Epithelial cell of proximal tubule (primary cell): ENCODE data around the gene PKD2. TPM values are rescaled to one million over a fixed set of nuclear protein-coding genes. Genes with fewer than 3 reads are reported as not detected.
A peak's percentile ranks its signal among the peaks of the same experiment; 100 is the strongest.

ENCODE experiments used
- DNase-seq: peaks from one replicate; pipeline ENCODE4 v3.0.0-alpha.2; 2011; ENCODE audit warnings: low read depth
- H3K4me3 ChIP-seq: 2 replicates; pipeline ENCODE4 v1.5.1; 2011; ENCODE audit warnings: low read depth, mild to moderate bottlenecking, low read length
- CTCF ChIP-seq: conservative IDR thresholded peaks from 2 replicates; pipeline ENCODE4 v1.5.1; 2012; ENCODE audit warnings: low read depth, mild to moderate bottlenecking, low read length
- total RNA-seq: library from RNA; depleted of rRNA; stranded (reverse); fragments of >200 nt; gene quantifications from 2 replicates; pipeline ENCODE4 v1.2.3, GENCODE V29; 2015

Gene PKD2
- 14.1 and 14.7 TPM in 2 replicates for total RNA-seq

- TF ChIP-seq CTCF: no peak
- peak within 1 kb of the TSS; percentile 84 for H3K4me3 ChIP-seq
- no peak for DNase-seq
These were observed at the start of gene PKD2 for GRCh38 chr4:88007304-88008121. Gene PKD2, plus strand, starts transcription at chr4:88007635. Its CDS starts 99 bp downstream, at chr4:88007734.

GRCh38 chr4:87961993-87962392 lies 45.4 kb upstream of the PKD2 start:
- DNase-seq: no peak
- no peak overlapping the region for H3K4me3 ChIP-seq
- TF ChIP-seq CTCF: no peak

GRCh38 chr4:87962398-87963146 lies 44.9 kb upstream of the PKD2 start:
- TF ChIP-seq CTCF: no peak
- DNase-seq: no peak
- no peak overlapping the region for H3K4me3 ChIP-seq

- no peak overlapping the region for H3K4me3 ChIP-seq
- TF ChIP-seq CTCF: no peak
- no peak for DNase-seq
These were observed 41.9 kb upstream of the PKD2 start for GRCh38 chr4:87965501-87965975.

GRCh38 chr4:87966095-87966496 lies 41.3 kb upstream of the PKD2 start:
- no peak for DNase-seq
- H3K4me3 ChIP-seq: no peak overlapping the region
- TF ChIP-seq CTCF: no peak

- no peak for TF ChIP-seq CTCF
- DNase-seq: no peak
- no peak overlapping the region for H3K4me3 ChIP-seq
These were observed 40.2 kb upstream of the PKD2 start for GRCh38 chr4:87967193-87967592.

GRCh38 chr4:87970121-87970520 lies 37.3 kb upstream of the PKD2 start:
- no peak for DNase-seq
- TF ChIP-seq CTCF: no peak
- H3K4me3 ChIP-seq: no peak overlapping the region
